HuH-7.5 (cell line): ENCODE measurements around the gene INTS15.
"Not testable (repeated sequence)": the region's sequence is repeated elsewhere in the genome, so short reads cannot be mapped to it uniquely, and the experiment has no call there.

ENCODE experiments used
- DNase-seq: peaks from one replicate; pipeline ENCODE4 v3.0.0; 2011; ENCODE audit warnings: low spot score

INTS15 gene

GRCh38 chr7:6577369-6578113 lies 12.3 kb upstream of the INTS15 start, which contains the start of gene ZDHHC4:
ZDHHC4 (plus strand) TSS chr7:6577454; CDS start chr7:6580562, 3,108 bp downstream.
- peak; percentile 95 for DNase-seq

GRCh38 chr7:6578114-6579084 lies 11.4 kb upstream of the INTS15 start:
- DNase-seq: peak; percentile 81

- DNase-seq: no peak
Observed at GRCh38 chr7:6579446-6579845, 10.4 kb upstream of the INTS15 start.

GRCh38 chr7:6585746-6586432 lies 3.9 kb upstream of the INTS15 start:
- not testable (repeated sequence) for DNase-seq

- no peak for DNase-seq
Observed at GRCh38 chr7:6588566-6588965, 1.3 kb upstream of the INTS15 start.

- no peak for DNase-seq
Observed at GRCh38 chr7:6589151-6589828, 531 bp upstream of the INTS15 start.

- DNase-seq: peak; percentile 82
Observed at GRCh38 chr7:6590645-6591110, 857 bp downstream of the INTS15 start.

GRCh38 chr7:6600093-6600492 lies 10.3 kb downstream of the INTS15 start:
- DNase-seq: no peak

GRCh38 chr7:6604458-6604857 lies 14.6 kb downstream of the INTS15 start:
- no peak for DNase-seq

GRCh38 chr7:6606866-6607583 lies 17.2 kb downstream of the INTS15 start:
- no peak for DNase-seq

- DNase-seq: no peak
Observed at GRCh38 chr7:6607651-6608051, 17.8 kb downstream of the INTS15 start.

- DNase-seq: no peak
Observed at GRCh38 chr7:6608081-6608480, 18.3 kb downstream of the INTS15 start.

GRCh38 chr7:6608794-6609193 lies 19.0 kb downstream of the INTS15 start:
- DNase-seq: no peak

- DNase-seq: no peak
Observed at GRCh38 chr7:6612819-6613218, 23.0 kb downstream of the INTS15 start.

- no peak for DNase-seq
Observed at GRCh38 chr7:6613706-6614105, 23.9 kb downstream of the INTS15 start.

- DNase-seq: no peak
Observed at GRCh38 chr7:6614953-6615722, 25.3 kb downstream of the INTS15 start, which contains the start of gene ZNF853. ZNF853 (plus strand) TSS chr7:6615610; CDS start chr7:6616175, 565 bp downstream.

GRCh38 chr7:6615723-6616555 lies 26.1 kb downstream of the INTS15 start:
- DNase-seq: peak; percentile 77

- no peak for DNase-seq
Observed at GRCh38 chr7:6616854-6617643, 27.2 kb downstream of the INTS15 start.
